ENCODE measurements around the gene FAM219A. TPM values are rescaled to one million over a fixed set of nuclear protein-coding genes. Genes with fewer than 3 reads are reported as not detected.

Gene FAM219A
- total RNA-seq, 2 donors from 2014 or later, result 14.4 to 16.5 TPM

GRCh38 chr9:34400686-34401602 is 57.4 kb downstream of the FAM219A start:
- no peak for DNase-seq (ENCODE audit: low spot score)

GRCh38 chr9:34400275-34400674 is 58.1 kb downstream of the FAM219A start:
- Histone ChIP-seq H3K36me3 (peaks cover 0 to 10% of the 10 kb centered on the region in 2 donors), H3K27ac (no peak overlapping the region), H3K9me3 (no peaks in the 10 kb centered on the region), H3K27me3 (replicated peaks; ENCODE audit: insufficient read depth) (no peaks in the 10 kb centered on the region), H3K4me3 (no peak overlapping the region), H3K4me1 (replicated peaks) (no peaks in the 10 kb centered on the region)
- no peak for DNase-seq (ENCODE audit: low spot score)
- WGBS, result 61% methylated on average over 12 of the region's 12 CpGs
- no peak for TF ChIP-seq POLR2A (IDR thresholded peaks at IDR 0.05)
- TF ChIP-seq POLR2AphosphoS5 (IDR thresholded peaks at IDR 0.05), result no peak
- no peak for TF ChIP-seq CTCF (IDR thresholded peaks at IDR 0.05)
- intact Hi-C loops (cut with DNase I), result no loop called here

More at GRCh38 chr9:34400686-34401602, 57.4 kb downstream of the FAM219A start:
- Histone ChIP-seq H3K4me3 (no peak overlapping the region), H3K9me3 (no peaks in the 10 kb centered on the region), H3K4me1 (replicated peaks) (no peaks in the 10 kb centered on the region), H3K27ac (no peak overlapping the region), H3K36me3 (peaks cover 0 to 10% of the 10 kb centered on the region in 2 donors), H3K27me3 (replicated peaks; ENCODE audit: insufficient read depth) (no peaks in the 10 kb centered on the region)
- TF ChIP-seq POLR2AphosphoS5 (IDR thresholded peaks at IDR 0.05) (no peak), CTCF (IDR thresholded peaks at IDR 0.05) (no peak), POLR2A (IDR thresholded peaks at IDR 0.05) (no peak)
- WGBS, result 73% methylated on average over 40 of the region's 40 CpGs
- intact Hi-C loops (cut with DNase I), result no loop called here

- WGBS, result 89% methylated on average over 4 of the region's 4 CpGs
- H3K27ac ChIP-seq, result no peak overlapping the region
- no peaks in the 10 kb centered on the region for H3K4me1 ChIP-seq (replicated peaks)
- no peaks in the 10 kb centered on the region for H3K9me3 ChIP-seq
- no peak overlapping the region for H3K4me3 ChIP-seq
- intact Hi-C loops (cut with DNase I), result no loop called here
- no peak for DNase-seq (ENCODE audit: low spot score)
- H3K27me3 ChIP-seq (replicated peaks; ENCODE audit: insufficient read depth), result no peaks in the 10 kb centered on the region
- TF ChIP-seq POLR2AphosphoS5 (IDR thresholded peaks at IDR 0.05) (no peak), CTCF (IDR thresholded peaks at IDR 0.05) (no peak), POLR2A (IDR thresholded peaks at IDR 0.05) (no peak)
- H3K36me3 ChIP-seq, result peaks cover 0 to 10% of the 10 kb centered on the region in 2 donors
Measured at GRCh38 chr9:34399729-34400128, 58.6 kb downstream of the FAM219A start.

- Histone ChIP-seq H3K4me3 (no peak overlapping the region), H3K4me1 (replicated peaks) (no peaks in the 10 kb centered on the region), H3K27me3 (replicated peaks; ENCODE audit: insufficient read depth) (no peaks in the 10 kb centered on the region), H3K36me3 (peaks cover 0 to 10% of the 10 kb centered on the region in 2 donors), H3K27ac (no peak overlapping the region), H3K9me3 (no peaks in the 10 kb centered on the region)
- intact Hi-C loops (cut with DNase I), result no loop called here
- no peak for DNase-seq (ENCODE audit: low spot score)
- 100% methylated on average over 1 of the region's 1 CpG for WGBS
- no peak for TF ChIP-seq POLR2AphosphoS5 (IDR thresholded peaks at IDR 0.05)
- TF ChIP-seq POLR2A (IDR thresholded peaks at IDR 0.05), result no peak
- TF ChIP-seq CTCF (IDR thresholded peaks at IDR 0.05), result no peak
Measured at GRCh38 chr9:34398875-34399274, 59.5 kb downstream of the FAM219A start.

All from prostate gland (tissue), 2 donors.